Measurements from ENCODE around the gene TMX4. TPM values are rescaled to one million over a fixed set of nuclear protein-coding genes. Genes with fewer than 3 reads are reported as not detected.
"Not testable (repeated sequence)": the region's sequence is repeated elsewhere in the genome, so short reads cannot be mapped to it uniquely, and the experiment has no call there.

Gene TMX4
- total RNA-seq, 4 donors from 2014 or later = 23.6 to 32.9 (median 28.1) TPM

DNA sequence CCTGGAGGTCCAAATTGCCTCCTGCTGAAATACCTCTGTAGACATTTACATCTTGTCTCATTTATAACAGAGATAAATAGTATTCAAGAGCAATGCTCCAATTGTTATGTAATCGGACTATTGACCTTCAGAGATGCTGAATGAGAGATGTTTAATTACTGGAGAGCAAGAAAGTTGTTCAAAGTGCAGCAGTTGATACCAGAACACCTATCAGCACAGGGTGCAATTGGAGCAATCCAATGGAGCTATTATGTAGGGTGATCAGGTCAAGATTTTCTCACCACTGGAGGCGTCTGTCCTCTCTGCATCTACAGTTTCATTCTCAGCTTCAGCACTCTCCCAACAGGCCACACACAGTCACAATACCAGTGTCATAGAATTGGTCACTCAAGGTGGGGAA, 19.5 kb upstream of the TMX4 start:
- intact Hi-C loops (cut with DNase I; ENCODE audit: low total_unique reads) = no loop called here

DNA sequence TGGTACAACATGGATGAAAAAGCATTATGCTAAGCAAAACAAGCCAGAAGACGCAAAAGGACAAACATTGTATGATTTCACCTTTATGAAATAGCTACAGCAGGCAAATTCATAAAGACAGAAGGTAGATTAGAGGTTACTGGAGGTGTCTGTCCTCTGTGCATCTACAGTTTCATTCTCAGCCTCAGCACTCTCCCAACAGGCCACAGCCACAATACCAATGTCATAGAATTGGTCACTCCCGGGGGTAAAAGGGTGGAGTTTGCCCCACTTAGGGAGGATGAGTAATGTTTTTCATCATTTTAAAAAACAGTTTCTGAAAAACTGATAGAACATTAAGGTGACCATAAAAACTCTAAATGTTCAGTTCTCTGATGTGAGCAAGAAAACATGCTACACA, 17.2 kb upstream of the TMX4 start:
- DNase-seq = no peak
- intact Hi-C loops (cut with DNase I; ENCODE audit: low total_unique reads) (no loop called here), in situ Hi-C loops (cut with MboI; ENCODE audit: low pct_ligation_motif_present in 1 of 4, low pct_unique_long_range_greater_than_20kb in 1 of 4, low sequenced_read_pairs in 3 of 4) (loop anchor here in 1 of 4 donors (25.0 kb wide), 1 partner anchor 351 kb away; no protein-coding TSS in a partner anchor)
- Histone ChIP-seq H3K9me3 (no peaks in the 10 kb centered on the region), H3K27ac (no peak overlapping the region), H3K36me3 (no peaks in the 10 kb centered on the region), H3K4me3 (no peak overlapping the region), H3K27me3 (no peaks in the 10 kb centered on the region), H3K4me1 (no peaks in the 10 kb centered on the region)
- WGBS, 2 donors (ENCODE audit: low coverage in 1 of 2) = 59 to 84% methylated on average over 2 of the region's 2 CpGs
- no peak for TF ChIP-seq EP300 (IDR thresholded peaks at IDR 0.05; ENCODE audit: low read depth)
- TF ChIP-seq POLR2A (IDR thresholded peaks at IDR 0.05) = no peak
- TF ChIP-seq POLR2AphosphoS5 (IDR thresholded peaks at IDR 0.05) = no peak
- TF ChIP-seq, protein P1, sequence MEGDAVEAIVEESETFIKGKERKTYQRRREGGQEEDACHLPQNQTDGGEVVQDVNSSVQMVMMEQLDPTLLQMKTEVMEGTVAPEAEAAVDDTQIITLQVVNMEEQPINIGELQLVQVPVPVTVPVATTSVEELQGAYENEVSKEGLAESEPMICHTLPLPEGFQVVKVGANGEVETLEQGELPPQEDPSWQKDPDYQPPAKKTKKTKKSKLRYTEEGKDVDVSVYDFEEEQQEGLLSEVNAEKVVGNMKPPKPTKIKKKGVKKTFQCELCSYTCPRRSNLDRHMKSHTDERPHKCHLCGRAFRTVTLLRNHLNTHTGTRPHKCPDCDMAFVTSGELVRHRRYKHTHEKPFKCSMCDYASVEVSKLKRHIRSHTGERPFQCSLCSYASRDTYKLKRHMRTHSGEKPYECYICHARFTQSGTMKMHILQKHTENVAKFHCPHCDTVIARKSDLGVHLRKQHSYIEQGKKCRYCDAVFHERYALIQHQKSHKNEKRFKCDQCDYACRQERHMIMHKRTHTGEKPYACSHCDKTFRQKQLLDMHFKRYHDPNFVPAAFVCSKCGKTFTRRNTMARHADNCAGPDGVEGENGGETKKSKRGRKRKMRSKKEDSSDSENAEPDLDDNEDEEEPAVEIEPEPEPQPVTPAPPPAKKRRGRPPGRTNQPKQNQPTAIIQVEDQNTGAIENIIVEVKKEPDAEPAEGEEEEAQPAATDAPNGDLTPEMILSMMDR (IDR thresholded peaks at IDR 0.05) = no peak

More for the DNA sequence above, 19.5 kb upstream of the TMX4 start:
- no peaks in the 10 kb centered on the region for H3K4me1 ChIP-seq
- H3K36me3 ChIP-seq = no peaks in the 10 kb centered on the region
- no peak for DNase-seq
- TF ChIP-seq, protein P1 (IDR thresholded peaks at IDR 0.05) = no peak
- TF ChIP-seq POLR2AphosphoS5 (IDR thresholded peaks at IDR 0.05) = no peak
- TF ChIP-seq POLR2A (IDR thresholded peaks at IDR 0.05) = no peak
- TF ChIP-seq EP300 (IDR thresholded peaks at IDR 0.05; ENCODE audit: low read depth) = no peak
- H3K4me3 ChIP-seq = no peak overlapping the region
- H3K27ac ChIP-seq = no peak overlapping the region
- in situ Hi-C loops (cut with MboI; ENCODE audit: low pct_ligation_motif_present in 1 of 4, low pct_unique_long_range_greater_than_20kb in 1 of 4, low sequenced_read_pairs in 3 of 4) = loop anchor here in 1 of 4 donors (25.0 kb wide), 1 partner anchor 348 kb away; no protein-coding TSS in a partner anchor
- H3K9me3 ChIP-seq = no peaks in the 10 kb centered on the region
- H3K27me3 ChIP-seq = no peaks in the 10 kb centered on the region
- 63 to 80% methylated on average over 2 of the region's 2 CpGs for WGBS, 2 donors (ENCODE audit: low coverage in 1 of 2)

DNA sequence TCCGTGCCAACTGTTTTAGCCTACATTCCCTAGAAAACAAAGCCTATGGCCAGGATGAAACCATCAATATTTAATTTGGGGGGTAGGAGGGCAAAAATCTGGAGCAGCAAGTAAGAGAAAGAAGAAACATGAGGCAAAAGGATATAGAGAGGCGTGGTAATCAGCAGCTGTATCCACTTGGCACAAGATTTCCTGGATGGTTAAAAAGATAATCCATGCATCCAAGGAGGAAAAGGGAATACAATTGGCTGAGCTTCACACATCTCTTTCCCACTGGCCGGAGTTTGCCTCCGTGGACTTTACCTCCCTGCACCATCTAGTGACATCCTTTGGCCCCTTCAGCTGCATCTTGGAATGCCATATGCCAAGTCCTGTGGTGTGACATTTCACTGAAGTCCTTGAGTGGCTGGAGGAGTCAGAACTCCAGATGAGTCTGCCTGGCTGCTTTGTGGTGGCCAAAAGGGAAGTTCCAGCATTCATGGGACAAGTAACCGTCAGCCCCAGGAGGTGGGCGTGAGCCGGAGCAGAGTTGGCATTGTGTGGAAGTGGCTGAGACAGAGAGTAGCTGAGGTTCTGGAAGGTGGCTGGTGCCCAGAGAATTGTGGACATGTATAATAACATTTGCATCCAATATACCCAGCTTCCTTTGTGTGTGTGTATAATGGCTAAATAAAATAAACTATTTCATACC, 13.7 kb upstream of the TMX4 start:
- in situ Hi-C loops (cut with MboI; ENCODE audit: low pct_ligation_motif_present in 1 of 4, low pct_unique_long_range_greater_than_20kb in 1 of 4, low sequenced_read_pairs in 3 of 4) (loop anchor here in 1 of 4 donors (25.0 kb wide), 1 partner anchor 354 kb away; no protein-coding TSS in a partner anchor), intact Hi-C loops (cut with DNase I; ENCODE audit: low total_unique reads) (no loop called here)
- Histone ChIP-seq H3K4me3 (no peak overlapping the region), H3K4me1 (no peaks in the 10 kb centered on the region), H3K9me3 (no peaks in the 10 kb centered on the region), H3K27me3 (no peaks in the 10 kb centered on the region), H3K27ac (no peak overlapping the region), H3K36me3 (no peaks in the 10 kb centered on the region)
- DNase-seq = no peak
- TF ChIP-seq POLR2A (IDR thresholded peaks at IDR 0.05) (no peak), POLR2AphosphoS5 (IDR thresholded peaks at IDR 0.05) (no peak), EP300 (IDR thresholded peaks at IDR 0.05; ENCODE audit: low read depth) (no peak)
- TF ChIP-seq, protein P1 (IDR thresholded peaks at IDR 0.05) = no peak
- 82% methylated on average over 7 of the region's 7 CpGs; no CpG with 5 or more reads in 1 of the 2 donors for WGBS, 2 donors (ENCODE audit: low coverage in 1 of 2)

DNA sequence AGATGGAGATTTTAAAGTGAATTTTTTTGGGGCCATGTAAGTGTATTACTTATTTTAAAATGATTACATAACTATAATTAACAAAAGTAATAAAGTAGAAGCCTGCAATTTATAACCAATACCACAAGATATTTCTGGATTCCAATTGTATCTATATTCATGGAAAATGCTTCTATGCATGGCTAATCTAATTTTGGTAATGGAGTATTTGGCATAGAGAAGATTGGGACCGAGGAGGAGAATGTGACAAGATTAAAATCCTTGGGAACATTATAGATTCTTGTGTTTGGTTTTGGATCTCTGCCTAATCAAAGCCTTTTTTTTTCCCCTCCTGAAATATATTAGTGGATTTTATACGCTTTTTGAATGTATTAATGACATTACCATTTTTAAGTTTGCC, 12.9 kb upstream of the TMX4 start:
- no peak for DNase-seq
- H3K27me3 ChIP-seq = no peaks in the 10 kb centered on the region
- no peaks in the 10 kb centered on the region for H3K36me3 ChIP-seq
- H3K4me1 ChIP-seq = no peaks in the 10 kb centered on the region
- in situ Hi-C loops (cut with MboI; ENCODE audit: low pct_ligation_motif_present in 1 of 4, low pct_unique_long_range_greater_than_20kb in 1 of 4, low sequenced_read_pairs in 3 of 4) (loop anchor here in 1 of 4 donors (25.0 kb wide), 1 partner anchor 355 kb away; no protein-coding TSS in a partner anchor), intact Hi-C loops (cut with DNase I; ENCODE audit: low total_unique reads) (no loop called here)
- TF ChIP-seq POLR2A (IDR thresholded peaks at IDR 0.05) (no peak), POLR2AphosphoS5 (IDR thresholded peaks at IDR 0.05) (no peak), EP300 (IDR thresholded peaks at IDR 0.05; ENCODE audit: low read depth) (no peak)
- TF ChIP-seq, protein P1 (IDR thresholded peaks at IDR 0.05) = no peak
- H3K27ac ChIP-seq = no peak overlapping the region
- WGBS, 2 donors (ENCODE audit: low coverage in 1 of 2) = 64 to 87% methylated on average over 2 of the region's 2 CpGs
- no peaks in the 10 kb centered on the region for H3K9me3 ChIP-seq
- H3K4me3 ChIP-seq = no peak overlapping the region

DNA sequence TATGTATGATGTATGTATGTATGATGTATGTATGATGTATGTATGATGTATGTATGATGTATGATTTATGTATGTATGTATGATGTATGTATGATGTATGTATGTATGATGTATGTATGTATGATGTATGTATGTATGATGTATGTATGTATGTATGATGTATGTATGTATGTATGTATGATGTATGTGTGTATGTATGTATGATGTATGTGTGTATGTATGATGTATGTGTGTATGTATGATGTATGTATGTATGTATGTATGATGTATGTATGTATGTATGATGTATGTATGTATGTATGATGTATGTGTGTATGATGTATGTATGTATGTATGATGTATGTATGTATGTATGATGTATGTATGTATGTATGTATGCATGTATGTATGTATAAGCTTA, 12.0 kb upstream of the TMX4 start:
- H3K9me3 ChIP-seq; intact Hi-C loops (cut with DNase I; ENCODE audit: low total_unique reads): not testable (repeated sequence)
- in situ Hi-C loops (cut with MboI; ENCODE audit: low pct_ligation_motif_present in 1 of 4, low pct_unique_long_range_greater_than_20kb in 1 of 4, low sequenced_read_pairs in 3 of 4) = loop anchor here in 1 of 4 donors (25.0 kb wide), 1 partner anchor 356 kb away; no protein-coding TSS in a partner anchor

More for the DNA sequence above, 12.0 kb upstream of the TMX4 start:
- DNase-seq, H3K27ac ChIP-seq, H3K27me3 ChIP-seq, H3K36me3 ChIP-seq, H3K4me3 ChIP-seq, H3K4me1 ChIP-seq: not testable (repeated sequence)

Measured in transverse colon (tissue), 4 donors.